IMR-90 (cell line): ENCODE results near the gene FFAR1. TPM values are rescaled to one million over a fixed set of nuclear protein-coding genes. Genes with fewer than 3 reads are reported as not detected.

Experiments used
- ATAC-seq: fragments of 200-7000 bp; cut with Tn5 transposase; 2 replicates; pipeline ENCODE4 v1.9.1; 2020; ENCODE audit warnings: low read depth, mild to moderate bottlenecking, moderate library complexity
- BruUV-seq: library from RNA; stranded (reverse); fragments of 400-500 nt; replicated peaks from 2 replicates; lab custom pipeline; 2021; lab: Mats Ljungman, UMichigan
- CTCF ChIA-PET: fragments of 300-600 bp; formaldehyde crosslinking; extraction: SDS; loops from one replicate; lab custom pipeline; 2021; ENCODE audit warnings: antibody characterized with exemption; lab: Yijun Ruan, JAX
- POLR2A ChIA-PET: fragments of 300-600 bp; sonication (Branson Sonifier 250); formaldehyde crosslinking; loops from one replicate; lab custom pipeline; 2022; ENCODE audit warnings: antibody characterized with exemption; ENCODE audit not compliant: unreplicated experiment; lab: Charles Lee
- DNase-seq: peaks from one replicate; pipeline ENCODE4 v3.0.0; 2013
- H2AFZ ChIP-seq: replicated peaks from 2 replicates; pipeline ENCODE3; 2013; ENCODE audit warnings: low read length, mild to moderate bottlenecking; ENCODE audit not compliant: poor library complexity
- H2AK5ac ChIP-seq: 2 replicates; pipeline ENCODE4 v1.6.1; 2013; ENCODE audit warnings: low read depth, low read length, inconsistent platforms
- H2AK9ac ChIP-seq: replicated peaks from 2 replicates; pipeline ENCODE3; 2013; ENCODE audit warnings: mild to moderate bottlenecking, low read depth, low read length, moderate library complexity; ENCODE audit not compliant: poor library complexity
- H2BK120ac ChIP-seq: 2 replicates; pipeline ENCODE4 v1.6.1; 2013; ENCODE audit warnings: low read depth, low read length, inconsistent platforms
- H2BK15ac ChIP-seq: 3 replicates; pipeline ENCODE4 v1.6.1; 2013; ENCODE audit warnings: low read depth, low read length, inconsistent platforms
- H2BK20ac ChIP-seq: 2 replicates; pipeline ENCODE4 v1.6.1; 2013; ENCODE audit warnings: low read depth, mild to moderate bottlenecking, inconsistent platforms, low read length, moderate library complexity
- H2BK5ac ChIP-seq: 2 replicates; pipeline ENCODE4 v1.6.1; 2013; ENCODE audit warnings: mild to moderate bottlenecking, low read depth, low read length, inconsistent platforms; ENCODE audit not compliant: poor library complexity, severe bottlenecking
- H3K14ac ChIP-seq: replicated peaks from 2 replicates; pipeline ENCODE4 v1.6.1; 2013; ENCODE audit warnings: low read depth, low read length, inconsistent platforms
- H3K18ac ChIP-seq: 2 replicates; pipeline ENCODE4 v1.6.1; 2013; ENCODE audit warnings: low read depth, low read length, control low read depth
- H3K23ac ChIP-seq: 2 replicates; pipeline ENCODE4 v1.6.1; 2013; ENCODE audit warnings: low read depth, low read length, inconsistent platforms
- H3K27ac ChIP-seq: 2 replicates; pipeline ENCODE4 v1.5.1; 2013; ENCODE audit warnings: mild to moderate bottlenecking, control low read depth, low read length; ENCODE audit not compliant: insufficient read depth
- H3K27me3 ChIP-seq: 2 replicates; pipeline ENCODE4 v1.6.1; 2013; ENCODE audit warnings: low read length; ENCODE audit not compliant: control insufficient read depth, insufficient read depth
- H3K36me3 ChIP-seq: 2 replicates; pipeline ENCODE4 v1.6.1; 2013; ENCODE audit warnings: low read length, mixed read lengths; ENCODE audit not compliant: control insufficient read depth, insufficient read depth
- H3K4ac ChIP-seq: 2 replicates; pipeline ENCODE4 v1.6.1; 2013; ENCODE audit warnings: low read depth, low read length, inconsistent platforms
- H3K4me1 ChIP-seq: 2 replicates; pipeline ENCODE4 v1.6.1; 2013; ENCODE audit warnings: low read length, mixed read lengths; ENCODE audit not compliant: control insufficient read depth, insufficient read depth
- H3K4me2 ChIP-seq: 2 replicates; pipeline ENCODE4 v1.6.1; 2013; ENCODE audit warnings: low read depth, mild to moderate bottlenecking, control low read depth, low read length, moderate library complexity
- H3K4me3 ChIP-seq: 2 replicates; pipeline ENCODE4 v1.5.1; 2013; ENCODE audit warnings: low read depth, mild to moderate bottlenecking, control low read depth, low read length, moderate library complexity; ENCODE audit not compliant: insufficient read depth
- H3K56ac ChIP-seq: 2 replicates; pipeline ENCODE4 v1.6.1; 2013; ENCODE audit warnings: low read length, inconsistent platforms; ENCODE audit not compliant: insufficient read depth; ENCODE audit errors: extremely low read depth
- H3K79me1 ChIP-seq, 2 experiments: 2 replicates each; pipeline ENCODE4 v1.6.1; 2013; ENCODE audit warnings: low read length in 2 of 2, inconsistent platforms in 1 of 2, low read depth in 1 of 2
- H3K9ac ChIP-seq: 2 replicates; pipeline ENCODE4 v1.6.1; 2013; ENCODE audit warnings: low read depth, low read length, control low read depth
- H3K9me1 ChIP-seq: 2 replicates; pipeline ENCODE4 v1.6.1; 2013; ENCODE audit warnings: low read length, inconsistent platforms; ENCODE audit not compliant: insufficient read depth
- H3K9me3 ChIP-seq: 2 replicates; pipeline ENCODE4 v1.6.1; 2013; ENCODE audit warnings: low read length; ENCODE audit not compliant: control insufficient read depth, insufficient read depth
- H4K20me1 ChIP-seq: 2 replicates; pipeline ENCODE4 v1.6.1; 2013; ENCODE audit warnings: low read length, inconsistent platforms; ENCODE audit not compliant: insufficient read depth
- H4K5ac ChIP-seq: 2 replicates; pipeline ENCODE4 v1.6.1; 2013; ENCODE audit warnings: mild to moderate bottlenecking, low read depth, low read length, control low read depth
- H4K8ac ChIP-seq, 2 experiments: 2 replicates each; pipeline ENCODE4 v1.6.1; 2013; ENCODE audit warnings: low read depth in 2 of 2, low read length in 2 of 2, control low read depth in 1 of 2, inconsistent platforms in 1 of 2
- H4K91ac ChIP-seq: 2 replicates; pipeline ENCODE4 v1.6.1; 2013; ENCODE audit warnings: low read depth, low read length, inconsistent platforms; ENCODE audit not compliant: insufficient read depth
- BHLHE40 ChIP-seq: fragments of 150-350 bp; IDR thresholded peaks from 2 replicates; pipeline ENCODE4 v1.6.1; 2016; ENCODE audit warnings: mild to moderate bottlenecking, low read depth, low read length
- CEBPB ChIP-seq: IDR thresholded peaks from 2 replicates; pipeline ENCODE4 v1.6.1; 2012; ENCODE audit warnings: low read depth, low read length, improper control_type of control experiment
- CHD1 ChIP-seq: IDR thresholded peaks from 2 replicates; pipeline ENCODE4 v1.6.1; 2012; ENCODE audit warnings: low read depth, low read length, improper control_type of control experiment
- CTCF ChIP-seq: conservative IDR thresholded peaks from 2 replicates; pipeline ENCODE4 v1.5.1; 2012; ENCODE audit warnings: mild to moderate bottlenecking, low read depth, low read length, improper control_type of control experiment
- ELK1 ChIP-seq: fragments of 150-350 bp; IDR thresholded peaks from 2 replicates; pipeline ENCODE4 v1.6.1; 2016; ENCODE audit warnings: low read depth, mild to moderate bottlenecking, low read length, moderate library complexity, borderline replicate concordance
- FOS ChIP-seq: fragments of 150-350 bp; IDR thresholded peaks from 2 replicates; pipeline ENCODE4 v1.6.1; 2016; ENCODE audit warnings: low read depth, low read length
- MAFK ChIP-seq: IDR thresholded peaks from 2 replicates; pipeline ENCODE4 v1.6.1; 2012; ENCODE audit warnings: low read depth, low read length, improper control_type of control experiment
- MAZ ChIP-seq: IDR thresholded peaks from 2 replicates; pipeline ENCODE4 v1.6.1; 2012; ENCODE audit warnings: low read depth, mild to moderate bottlenecking, low read length, improper control_type of control experiment, moderate library complexity, borderline replicate concordance
- MXI1 ChIP-seq: IDR thresholded peaks from 2 replicates; pipeline ENCODE4 v1.6.1; 2012; ENCODE audit warnings: low read depth, mild to moderate bottlenecking, low read length, moderate library complexity, borderline replicate concordance
- NFE2L2 ChIP-seq: fragments of 150-350 bp; IDR thresholded peaks from 2 replicates; pipeline ENCODE4 v1.6.1; 2016; ENCODE audit warnings: low read depth, mild to moderate bottlenecking, low read length
- POLR2A ChIP-seq: IDR thresholded peaks from 2 replicates; pipeline ENCODE4 v1.6.1; 2012; ENCODE audit warnings: mild to moderate bottlenecking, low read depth, low read length
- RAD21 ChIP-seq: IDR thresholded peaks from 2 replicates; pipeline ENCODE4 v1.6.1; 2012; ENCODE audit warnings: low read length, improper control_type of control experiment
- RCOR1 ChIP-seq: IDR thresholded peaks from 2 replicates; pipeline ENCODE4 v1.6.1; 2012; ENCODE audit warnings: mild to moderate bottlenecking, low read length, improper control_type of control experiment; ENCODE audit not compliant: insufficient replicate concordance
- RFX5 ChIP-seq: IDR thresholded peaks from 2 replicates; pipeline ENCODE4 v1.8.0; 2012; ENCODE audit warnings: low read depth, mild to moderate bottlenecking, low read length, moderate library complexity
- SMC3 ChIP-seq: fragments of 150-350 bp; IDR thresholded peaks from 2 replicates; pipeline ENCODE4 v1.6.1; 2016; ENCODE audit warnings: low read depth, mild to moderate bottlenecking, antibody characterized with exemption, low read length, moderate library complexity
- USF2 ChIP-seq: fragments of 150-350 bp; IDR thresholded peaks from 2 replicates; pipeline ENCODE4 v1.6.1; 2017; ENCODE audit warnings: mild to moderate bottlenecking, antibody characterized with exemption, low read length, low read depth
- WGBS, 2 experiments: methylation state at CpG; one replicate each; pipeline versions ENCODE4 v1.1.5 to v1.1.7; 2013; ENCODE audit warnings: missing lambda C conversion rate in 2 of 2; ENCODE audit not compliant: insufficient read length in 1 of 2; ENCODE audit errors: extremely low coverage in 2 of 2; 5-methylcytosine and 5-hydroxymethylcytosine counted together
- dilution Hi-C: fragments of 300-500 bp; cut with HindIII; formaldehyde crosslinking; loops from one replicate; pipeline ENCODE4 v1.14.3; 2018; ENCODE audit warnings: low sequenced_read_pairs; ENCODE audit not compliant: unreplicated experiment
- in situ Hi-C: fragments of 300-500 bp; cut with MboI; formaldehyde crosslinking; loops from 3 replicates; pipeline ENCODE4 v1.14.3; 2019; ENCODE audit warnings: low sequenced_read_pairs, inconsistent platforms, mixed read lengths
- intact Hi-C: fragments of 100-400 bp; cut with micrococcal nuclease; formaldehyde crosslinking; loops from 2 replicates; pipeline ENCODE4 v1.10.0; 2022
- polyA plus RNA-seq, 3 experiments: library from polyadenylated mRNA; depleted of rRNA; stranded (reverse); fragments of >200 nt; gene quantifications; 2 replicates each; pipeline ENCODE4 v1.2.3, GENCODE V29; 2012; ENCODE audit warnings: low replicate concordance in 1 of 3
- total RNA-seq: library from RNA; depleted of rRNA; stranded (reverse); fragments of >200 nt; gene quantifications from 2 replicates; pipeline ENCODE4 v1.2.3, GENCODE V29; 2012

The FFAR1 gene
- total and polyA plus RNA-seq, 2 of the 4 experiments (the other 2 are of a cell fraction), result not detected

DNA sequence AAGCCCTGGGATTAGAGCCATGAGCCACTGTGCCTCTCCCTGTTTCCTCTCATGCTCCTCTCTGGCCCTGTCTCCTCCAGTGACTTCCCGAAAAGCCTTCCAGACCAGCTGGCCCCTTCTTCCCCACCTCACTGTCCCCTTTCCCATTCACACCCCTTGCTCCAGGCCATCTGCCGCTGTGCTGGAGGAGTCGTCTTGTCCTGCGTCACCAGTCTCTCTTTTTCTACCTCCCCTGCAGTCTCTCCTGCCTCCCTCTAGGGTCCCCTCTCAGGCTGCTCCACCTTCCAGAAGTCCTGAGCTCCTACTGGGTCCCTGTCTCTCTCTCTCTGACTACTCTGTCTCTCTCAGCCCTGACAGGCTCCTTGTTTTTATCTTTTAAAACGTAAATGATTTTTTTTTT lies 5.3 kb upstream of the FFAR1 start:
- Histone ChIP-seq H2AFZ (no peak overlapping the region), H2AK9ac (no peak overlapping the region), H3K27me3 (peaks cover 3% of the 10 kb centered on the region; the same call in 1 of the 2 replicates), H3K14ac (no peak overlapping the region), H4K20me1 (no peaks in the 10 kb centered on the region), H3K4me2 (no peak overlapping the region), H3K4ac (no peak overlapping the region), H3K23ac (no peak overlapping the region), H3K27ac (no peak overlapping the region), H3K79me1 (no peaks in the 10 kb centered on the region), H3K18ac (no peak overlapping the region), H3K9me3 (no peaks in the 10 kb centered on the region), H2BK120ac (no peak overlapping the region), H3K56ac (no peak overlapping the region), H3K4me3 (no peak overlapping the region), H2BK20ac (no peak overlapping the region), H2AK5ac (no peak overlapping the region), H3K36me3 (no peaks in the 10 kb centered on the region), H3K4me1 (no peaks in the 10 kb centered on the region), H3K9me1 (no peaks in the 10 kb centered on the region), H4K8ac (no peak overlapping the region), H4K91ac (no peak overlapping the region), H4K5ac (no peak overlapping the region), H2BK5ac (no peak overlapping the region), H3K9ac (no peak overlapping the region), H2BK15ac (no peak overlapping the region)
- POLR2A ChIA-PET, result no interaction called here
- intact Hi-C loops (no loop called here), dilution Hi-C loops (no loop called here), in situ Hi-C loops (loop anchor here (25.0 kb wide), 1 partner anchor 245 kb away; the partner anchor contains the start of gene PMIS2)
- CTCF ChIA-PET, result no interaction called here
- ATAC-seq (no peak), DNase-seq (no peak)
- no CpG with 5 or more reads among the region's 5 CpGs for WGBS, 2 experiments
- TF ChIP-seq CTCF (no peak), BHLHE40 (no peak), RCOR1 (no peak), POLR2A (no peak), RFX5 (no peak), SMC3 (no peak), ELK1 (no peak), NFE2L2 (no peak), CHD1 (no peak), MAZ (no peak), CEBPB (no peak), RAD21 (no peak), FOS (no peak), MAFK (no peak), USF2 (no peak), MXI1 (no peak)
- no TSS peak for BruUV-seq
